C4-2B (cell line): ENCODE measurements around the gene ZFYVE28.

Experiments used
- H3K27ac ChIP-seq: fragments of 450-650 bp; 2 replicates; pipeline ENCODE4 v1.5.1; 2017
- CTCF ChIP-seq: fragments of 450-650 bp; conservative IDR thresholded peaks from 2 replicates; pipeline ENCODE4 v1.5.1; 2017; ENCODE audit warnings: mild to moderate bottlenecking
- ZFX ChIP-seq: fragments of 450-650 bp; IDR thresholded peaks from 2 replicates; pipeline ENCODE4 v1.6.1; 2017

ZFYVE28 gene

GRCh38 chr4:2395584-2395983 is 22.9 kb downstream of the ZFYVE28 start:
- TF ChIP-seq CTCF (no peak), ZFX (no peak)
- H3K27ac ChIP-seq, result no peak overlapping the region

- no peak overlapping the region for H3K27ac ChIP-seq
- TF ChIP-seq CTCF (no peak), ZFX (no peak)
These were observed 23.4 kb downstream of the ZFYVE28 start for GRCh38 chr4:2395038-2395437.

- TF ChIP-seq CTCF (no peak), ZFX (no peak)
- no peak overlapping the region for H3K27ac ChIP-seq
These were observed 23.9 kb downstream of the ZFYVE28 start for GRCh38 chr4:2394528-2394927.

- TF ChIP-seq CTCF (no peak), ZFX (no peak)
- no peak overlapping the region for H3K27ac ChIP-seq
These were observed 24.8 kb downstream of the ZFYVE28 start for GRCh38 chr4:2393353-2394270.

DNA sequence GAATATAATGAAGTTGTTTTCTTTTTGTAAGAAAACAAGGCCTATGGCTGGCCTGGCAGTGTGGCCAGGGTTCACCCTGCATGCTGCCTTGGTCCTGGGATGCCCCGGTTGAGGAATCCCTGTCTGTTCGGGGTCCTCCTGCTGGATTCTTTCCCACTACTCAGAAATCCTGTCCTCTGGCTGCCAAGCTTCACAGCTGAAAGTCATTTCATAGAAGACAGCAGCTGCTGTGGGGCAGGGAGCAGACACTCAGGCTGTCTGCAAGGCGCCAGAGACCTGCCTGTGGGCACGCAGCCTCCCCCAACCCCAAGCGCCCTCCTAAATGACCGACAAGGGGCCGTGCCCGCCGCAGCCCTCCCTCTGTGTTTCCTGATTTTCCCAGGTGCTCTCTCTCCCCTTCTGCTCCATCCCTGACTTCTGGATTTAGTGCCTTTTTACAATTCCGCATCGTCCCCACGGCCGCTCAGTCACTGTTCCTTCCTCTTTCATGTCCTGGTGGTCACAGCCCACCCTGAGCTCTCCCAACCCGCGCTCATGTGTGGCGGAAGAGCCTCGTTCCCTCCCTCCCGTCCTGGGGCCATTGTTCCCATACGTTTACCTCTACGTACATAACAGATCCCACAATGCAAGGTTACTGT is 27.5 kb downstream of the ZFYVE28 start:
- no peak overlapping the region for H3K27ac ChIP-seq
- no peak for TF ChIP-seq CTCF
- no peak for TF ChIP-seq ZFX

- no peak overlapping the region for H3K27ac ChIP-seq
- no peak for TF ChIP-seq ZFX
These were observed 28.3 kb downstream of the ZFYVE28 start for GRCh38 chr4:2390146-2390545.

DNA sequence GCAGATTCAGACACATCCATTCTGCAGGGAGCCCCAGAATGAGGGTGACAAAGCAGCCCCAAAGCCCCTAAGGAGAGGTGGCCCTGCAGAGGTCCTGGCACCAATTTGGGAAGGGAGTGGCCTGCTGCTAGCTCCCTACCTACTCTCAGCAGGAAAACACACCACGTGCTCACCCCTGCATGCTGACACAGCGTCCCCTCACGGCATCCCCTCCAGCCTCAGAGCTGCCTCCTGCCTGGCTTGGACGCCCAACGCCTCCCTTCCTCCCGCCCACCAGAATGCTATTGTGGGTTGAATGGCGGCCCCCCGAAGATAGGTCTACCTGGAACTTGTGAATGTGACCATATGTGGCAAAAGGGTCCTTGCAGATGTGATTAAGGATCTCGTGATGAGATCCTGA is 28.8 kb downstream of the ZFYVE28 start:
- no peak for TF ChIP-seq CTCF
- TF ChIP-seq ZFX, result no peak
- no peak overlapping the region for H3K27ac ChIP-seq
